ENCODE results near the gene NTMT1. TPM values are rescaled to one million over a fixed set of nuclear protein-coding genes. Genes with fewer than 3 reads are reported as not detected.

The NTMT1 gene
- total and polyA plus RNA-seq, 9 of the 15 experiments (the other 6 are each of a cell fraction or from before 2014, with no cell fraction given): 42.1 to 116 (median 74.7) TPM

- no peak for TF ChIP-seq NR0B1 (IDR thresholded peaks at IDR 0.05; ENCODE audit: partially characterized antibody)
- TF ChIP-seq ZNF253 (CRISPR knock-in tag; conservative IDR thresholded peaks at IDR 0.05): no peak
- TF ChIP-seq POU5F1 (IDR thresholded peaks at IDR 0.05; ENCODE audit: borderline replicate concordance, low read depth, low read length, partially characterized antibody): no peak
- TF ChIP-seq TSHZ1 (CRISPR knock-in tag; IDR thresholded peaks at IDR 0.05): no peak
- no peak for TF ChIP-seq ZNF165 (CRISPR knock-in tag; IDR thresholded peaks at IDR 0.05; ENCODE audit: borderline replicate concordance)
- TF ChIP-seq ZNF263 (CRISPR knock-in tag; IDR thresholded peaks at IDR 0.05; ENCODE audit: borderline replicate concordance): peak; percentile 12; the same call in 1 of the 2 replicates
- TF ChIP-seq MYC (IDR thresholded peaks at IDR 0.05; ENCODE audit: low read depth, low read length): peak; percentile 45
- no peak for TF ChIP-seq MYC (CRISPR knock-in tag; IDR thresholded peaks at IDR 0.05; ENCODE audit: borderline replicate concordance, low read depth)
- TF ChIP-seq RBM22 (IDR thresholded peaks at IDR 0.05; ENCODE audit: low read depth, low read length, poor library complexity, severe bottlenecking): no peak
- no peak for TF ChIP-seq MAFK (IDR thresholded peaks at IDR 0.05; ENCODE audit: low read length)
- no peak for TF ChIP-seq FOXK1 (CRISPR knock-in tag; IDR thresholded peaks at IDR 0.05; ENCODE audit: borderline replicate concordance)
- no peak for TF ChIP-seq ATF6 (CRISPR knock-in tag; IDR thresholded peaks at IDR 0.05)
- no peak for TF ChIP-seq FOXP4 (CRISPR knock-in tag; IDR thresholded peaks at IDR 0.05; ENCODE audit: borderline replicate concordance)
- no peak for TF ChIP-seq RBM39 (optimal IDR thresholded peaks at IDR 0.05; ENCODE audit: low read depth, low read length)
- TF ChIP-seq ZNF57 (CRISPR knock-in tag; IDR thresholded peaks at IDR 0.05): 0 out of 2 replicates have a peak, but pooled peaks have one; percentile 32
- TF ChIP-seq SAP30 (IDR thresholded peaks at IDR 0.05; ENCODE audit: borderline replicate concordance, insufficient read depth, low read depth, low read length, poor library complexity, severe bottlenecking): no peak
- TF ChIP-seq SRSF9 (IDR thresholded peaks at IDR 0.05; ENCODE audit: borderline replicate concordance, low read depth, low read length): no peak
- TF ChIP-seq CREM (IDR thresholded peaks at IDR 0.05; ENCODE audit: low read depth): no peak
Observed at GRCh38 chr9:129610473-129611306, 15.3 kb upstream of the NTMT1 start (continued).

All from K562 (cell line).